HCT116 (cell line): Measurements from ENCODE around the gene PLCG2. TPM values are rescaled to one million over a fixed set of nuclear protein-coding genes. Genes with fewer than 3 reads are reported as not detected.
A peak's percentile ranks its signal among the peaks of the same experiment; 100 is the strongest.

Source experiments
- ATAC-seq: fragments of 200-7000 bp; cut with Tn5 transposase; 2 replicates; pipeline ENCODE4 v1.9.1; 2020; ENCODE audit warnings: mild to moderate bottlenecking, moderate library complexity
- BruUV-seq: library from RNA; stranded (reverse); fragments of 400-500 nt; replicated peaks from 2 replicates; lab custom pipeline; 2021; lab: Mats Ljungman, UMichigan
- CTCF ChIA-PET: fragments of 300-600 bp; sonication (Branson Sonifier 250); formaldehyde crosslinking; loops from one replicate; lab custom pipeline; 2021; ENCODE audit warnings: antibody characterized with exemption; lab: Charles Lee
- POLR2A ChIA-PET: fragments of 300-600, 350-600 bp; sonication (Branson Sonifier 250); formaldehyde crosslinking; loops from one replicate; lab custom pipeline; 2021; ENCODE audit warnings: antibody characterized with exemption; lab: Charles Lee
- RAD21 ChIA-PET, 2 experiments: fragments of 300-600 bp; sonication (Branson Sonifier 250); formaldehyde crosslinking; loops; one replicate each; lab custom pipeline; 2023; ENCODE audit warnings: low total read pairs in 2 of 2; ENCODE audit not compliant: uncharacterized antibody in 2 of 2, unreplicated experiment in 2 of 2, low non-redundant PET in 1 of 2; lab: Charles Lee
- DNase-seq: peaks from one replicate; pipeline ENCODE4 v3.0.0-alpha.2; 2010; ENCODE audit warnings: low read depth, low spot score
- H2AFZ ChIP-seq: fragments of 200-600 bp; shearing (Covaris generic), sonication (generic); 2 replicates; pipeline ENCODE4 v1.6.1; 2017; ENCODE audit warnings: low read depth, mixed run types, mixed read lengths, antibody characterized with exemption, low read length; ENCODE audit not compliant: poor library complexity, severe bottlenecking
- H3K27ac ChIP-seq: 2 replicates; pipeline ENCODE4 v1.5.1; 2012; ENCODE audit warnings: low read depth, low read length
- H3K27me3 ChIP-seq: fragments of 200-600 bp; sonication (generic); 2 replicates; pipeline ENCODE4 v1.6.1; 2016; ENCODE audit warnings: mixed run types, low read length, mixed read lengths; ENCODE audit not compliant: insufficient read depth
- H3K36me3 ChIP-seq, 2 experiments: fragments of 200-500 bp in 1 of 2; fragments of 200-600 bp in 1 of 2; sonication (Bioruptor generic) in 1 of 2; sonication (generic) in 1 of 2; 2 replicates each; pipeline versions ENCODE4 v1.5.1 to v1.6.1; 2014 to 2016; ENCODE audit warnings: low read length in 2 of 2, inconsistent platforms in 1 of 2, mixed read lengths in 1 of 2, mixed run types in 1 of 2; ENCODE audit not compliant: insufficient read depth in 2 of 2, control insufficient read depth in 1 of 2
- H3K4me1 ChIP-seq, 2 experiments: fragments of 200-600 bp in 1 of 2; sonication (generic) in 1 of 2; 2 replicates each; pipeline versions ENCODE4 v1.5.1 to v1.6.1; 2012 to 2017; ENCODE audit warnings: low read length in 2 of 2, inconsistent platforms in 1 of 2, mild to moderate bottlenecking in 1 of 2, mixed read lengths in 1 of 2, mixed run types in 1 of 2, moderate library complexity in 1 of 2; ENCODE audit not compliant: insufficient read depth in 2 of 2, control insufficient read depth in 1 of 2
- H3K4me2 ChIP-seq: fragments of 200-600 bp; sonication (generic); 2 replicates; pipeline ENCODE4 v1.6.1; 2017; ENCODE audit warnings: mixed run types, low read length, mixed read lengths
- H3K4me3 ChIP-seq, 2 experiments: fragments of 200-600 bp in 1 of 2; sonication (generic) in 1 of 2; replicated peaks in 1 of 2; 2 replicates each; pipeline ENCODE4 v1.5.1; 2011 to 2016; ENCODE audit warnings: low read length in 2 of 2, control low read depth in 1 of 2, low read depth in 1 of 2, mild to moderate bottlenecking in 1 of 2, mixed read lengths in 1 of 2, mixed run types in 1 of 2
- H3K79me2 ChIP-seq: fragments of 200-600 bp; sonication (generic); 2 replicates; pipeline ENCODE4 v1.6.1; 2017; ENCODE audit warnings: mild to moderate bottlenecking, mixed run types, low read length, moderate library complexity, mixed read lengths; ENCODE audit not compliant: insufficient read depth
- H3K9ac ChIP-seq: fragments of 200-600 bp; sonication (generic); 2 replicates; pipeline ENCODE4 v1.6.1; 2016; ENCODE audit warnings: low read length, mixed read lengths
- H3K9me2 ChIP-seq: fragments of 200-600 bp; sonication (generic), shearing (Covaris generic); 2 replicates; pipeline ENCODE4 v1.6.1; 2017; ENCODE audit warnings: mixed run types, mild to moderate bottlenecking, moderate library complexity; ENCODE audit not compliant: insufficient read depth
- H3K9me3 ChIP-seq, 2 experiments: fragments of 200-500 bp in 1 of 2; fragments of 200-600 bp in 1 of 2; sonication (Bioruptor generic) in 1 of 2; sonication (generic) in 1 of 2; 2 replicates each; pipeline ENCODE4 v1.6.1; 2014 to 2017; ENCODE audit warnings: low read length in 2 of 2, mixed read lengths in 2 of 2, inconsistent platforms in 1 of 2, low read depth in 1 of 2, mild to moderate bottlenecking in 1 of 2, mixed run types in 1 of 2, moderate library complexity in 1 of 2; ENCODE audit not compliant: control insufficient read depth in 1 of 2, insufficient read depth in 1 of 2
- H4K20me1 ChIP-seq: fragments of 200-600 bp; sonication (generic), shearing (Covaris generic); 2 replicates; pipeline ENCODE4 v1.6.1; 2017; ENCODE audit warnings: mixed run types, mild to moderate bottlenecking, moderate library complexity; ENCODE audit not compliant: insufficient read depth
- ATF3 ChIP-seq: IDR thresholded peaks from 2 replicates; pipeline ENCODE4 v1.6.1; 2012
- CBX3 ChIP-seq: IDR thresholded peaks from 2 replicates; pipeline ENCODE4 v1.6.1; 2012; ENCODE audit warnings: low read depth
- CTCF ChIP-seq, 3 experiments: fragments of 200-600 bp in 1 of 3; sonication (generic) in 1 of 3; IDR thresholded peaks in 2 of 3; conservative IDR thresholded peaks in 1 of 3; 2 replicates each; pipeline ENCODE4 v1.5.1; 2012 to 2017; ENCODE audit warnings: low read depth in 2 of 3, low read length in 2 of 3, antibody characterized with exemption in 1 of 3, borderline replicate concordance in 1 of 3, control low read depth in 1 of 3, mild to moderate bottlenecking in 1 of 3, mixed read lengths in 1 of 3, mixed run types in 1 of 3, moderate library complexity in 1 of 3; ENCODE audit not compliant: insufficient read depth in 1 of 3
- EZH2 ChIP-seq: fragments of 200-600 bp; sonication (generic); IDR thresholded peaks from 2 replicates; pipeline ENCODE4 v1.6.1; 2017; ENCODE audit warnings: antibody characterized with exemption, mixed run types
- FOSL1 ChIP-seq: IDR thresholded peaks from 2 replicates; pipeline ENCODE4 v1.6.1; 2012; ENCODE audit warnings: low read depth
- SIN3A ChIP-seq: IDR thresholded peaks from 2 replicates; pipeline ENCODE4 v1.6.1; 2012; ENCODE audit warnings: low read depth
- SP1 ChIP-seq: IDR thresholded peaks from 2 replicates; pipeline ENCODE4 v1.6.1; 2012; ENCODE audit warnings: low read depth
- SRF ChIP-seq: IDR thresholded peaks from 2 replicates; pipeline ENCODE4 v1.6.1; 2012; ENCODE audit warnings: low read depth
- TCF7L2 ChIP-seq: IDR thresholded peaks from 2 replicates; pipeline ENCODE4 v1.7.0; 2011; ENCODE audit warnings: borderline replicate concordance, inconsistent platforms; ENCODE audit not compliant: insufficient read depth, insufficient read length; ENCODE audit errors: extremely low read depth
- YY1 ChIP-seq: IDR thresholded peaks from 2 replicates; pipeline ENCODE4 v1.6.1; 2011; ENCODE audit warnings: low read length, low read depth, moderate library complexity, mild to moderate bottlenecking; ENCODE audit not compliant: insufficient replicate concordance; ENCODE audit errors: extremely low read depth
- ZFX ChIP-seq: fragments of 450-650 bp; IDR thresholded peaks from 2 replicates; pipeline ENCODE4 v1.6.1; 2017
- ZNF274 ChIP-seq: fragments of 200-500 bp; sonication (Bioruptor generic); IDR thresholded peaks from 2 replicates; pipeline ENCODE4 v1.6.1; 2014; ENCODE audit warnings: mild to moderate bottlenecking, low read depth, low read length, inconsistent platforms
- intact Hi-C: fragments of 100-400 bp; cut with micrococcal nuclease; formaldehyde crosslinking; loops from 2 replicates; pipeline ENCODE4 v1.10.0; 2022
- total RNA-seq: library from RNA; stranded (reverse); gene quantifications from one replicate; pipeline ENCODE4 v1.2.1, GENCODE V29; 2021; ENCODE audit not compliant: unreplicated experiment

The PLCG2 gene
- total RNA-seq, 1 experiment from 2014 or later = 31.2 TPM

GRCh38 chr16:81997738-81998137, 218.6 kb downstream of the PLCG2 start:
- POLR2A ChIA-PET = interaction anchor here (0.9 to 1.5 kb wide), 3 partner anchors 10 to 19 kb away, joined by 3 to 8 read pairs (median 3); partner anchors contain the start of gene SDR42E1
- Histone ChIP-seq H3K27ac (peak overlapping the region; percentile 40; the same call in 1 of the 2 replicates), H3K9me2 (no peaks in the 10 kb centered on the region), H3K4me2 (peak overlapping the region; percentile 57), H3K27me3 (no peaks in the 10 kb centered on the region), H3K4me1 (peaks cover 19 to 23% of the 10 kb centered on the region in 2 experiments), H3K9ac (0 out of 2 replicates have a peak overlapping the region, but pooled peaks have one; percentile 1), H3K79me2 (no peaks in the 10 kb centered on the region), H3K9me3 (no peaks in the 10 kb centered on the region), H3K36me3 (peaks cover 18 to 26% of the 10 kb centered on the region in 2 experiments; a peak in 3 of 4 replicates), H3K4me3 (peak overlapping the region in 1 of 2 experiments; percentile 5; a peak in 1 of 4 replicates), H2AFZ (no peak overlapping the region), H4K20me1 (no peaks in the 10 kb centered on the region)
- DNase-seq (no peak), ATAC-seq (peak; percentile 31)
- no TSS peak for BruUV-seq
- CTCF ChIA-PET = interaction anchor here (0.6 to 3.0 kb wide), 18 partner anchors 10 to 346 kb away, joined by 3 to 35 read pairs (median 5); partner anchors contain the start of genes MPHOSPH6 and SDR42E1
- TF ChIP-seq SP1 (no peak), FOSL1 (0 out of 2 replicates have a peak, but pooled peaks have one; percentile 13), CTCF (IDR thresholded peaks at IDR 0.05 in 2 of 3, conservative IDR thresholded peaks at IDR 0.05 in 1 of 3; ENCODE audit: borderline replicate concordance in 1 of 3, insufficient read depth in 1 of 3, low read depth in 2 of 3, low read length in 2 of 3) (no peak), CBX3 (0 out of 2 replicates have a peak, but pooled peaks have one; percentile 4), ATF3 (no peak), YY1 (no peak), SRF (0 out of 2 replicates have a peak, but pooled peaks have one; percentile 2), SIN3A (no peak), ZFX (no peak), EZH2 (no peak), TCF7L2 (no peak), ZNF274 (no peak)
- intact Hi-C loops = loop anchor here (1.0 kb wide), 2 partner anchors 56 to 107 kb away; no protein-coding TSS in a partner anchor
- RAD21 ChIA-PET = interaction anchor here in 1 of 2 experiments (1.4 kb wide), 1 partner anchor 58 kb away, joined by 4 read pairs; no protein-coding TSS in a partner anchor
